Body of pancreas (tissue), 4 donors: ENCODE results near the gene MYO15B. TPM values are rescaled to one million over a fixed set of nuclear protein-coding genes. Genes with fewer than 3 reads are reported as not detected.

Experiments
- ATAC-seq: fragments of 150-250 bp; one replicate; pipeline ENCODE4 v1.9.1; 2016
- DNase-seq, 4 donors: peaks; one replicate each; pipeline ENCODE4 v3.0.0-alpha.2; 2019
- H3K27ac ChIP-seq, 4 donors: fragments of 200-600 bp; sonication (generic); 1 replicate in 3 of 4; 2 replicates in 1 of 4; pipeline versions ENCODE4 v1.5.1 to v1.6.1; 2016 to 2019; ENCODE audit warnings: mild to moderate bottlenecking in 1 of 4, mixed read lengths in 1 of 4, moderate library complexity in 1 of 4
- H3K27me3 ChIP-seq, 2 donors: fragments of 200-600 bp; sonication (generic); one replicate each; pipeline ENCODE4 v1.6.0; 2016; ENCODE audit warnings: mild to moderate bottlenecking in 1 of 2
- H3K36me3 ChIP-seq, 2 donors: fragments of 200-600 bp; sonication (generic); replicated peaks in 1 of 2; 2 replicates each; pipeline ENCODE4 v1.5.1; 2016; ENCODE audit warnings: low read depth in 2 of 2; ENCODE audit not compliant: insufficient read depth in 1 of 2
- H3K4me1 ChIP-seq: fragments of 200-600 bp; sonication (generic); one replicate; pipeline ENCODE4 v1.6.0; 2016
- H3K4me3 ChIP-seq, 2 donors: fragments of 200-600 bp; sonication (generic); 1 replicate in 1 of 2; 2 replicates in 1 of 2; pipeline ENCODE4 v1.5.1; 2016 to 2019
- H3K9me3 ChIP-seq, 3 donors: fragments of 200-600 bp; sonication (generic); 1 replicate in 2 of 3; 2 replicates in 1 of 3; pipeline ENCODE4 v1.5.1; 2016
- CTCF ChIP-seq, 7 experiments: fragments of 450-650 bp in 4 of 7; fragments of 200-600 bp in 3 of 7; sonication (generic) in 3 of 7; IDR thresholded peaks; one replicate each; pipeline ENCODE4 v1.5.1; 2016 to 2019; ENCODE audit warnings: antibody characterized with exemption in 7 of 7
- POLR2A ChIP-seq, 3 donors: fragments of 450-650 bp; IDR thresholded peaks; one replicate each; pipeline ENCODE4 v1.6.1; 2016; ENCODE audit warnings: antibody characterized with exemption in 3 of 3, mild to moderate bottlenecking in 2 of 3
- WGBS, 2 donors: methylation state at CpG; one replicate each; pipeline ENCODE4 v1.1.5; 2017; 5-methylcytosine and 5-hydroxymethylcytosine counted together
- intact Hi-C: fragments of 100-400 bp; cut with DNase I; formaldehyde crosslinking; loops from one replicate; pipeline ENCODE4 v1.15.1; 2023
- total RNA-seq, 2 donors: library from RNA; depleted of rRNA; stranded (reverse); fragments of >200 nt; gene quantifications; one replicate each; pipeline ENCODE4 v1.1.0, GENCODE V29; 2016

MYO15B gene
- 100 to 1,000 TPM in 1 of 2 donors, 10 to 100 TPM in 1; 61.2 to 183 TPM for total RNA-seq

- Histone ChIP-seq H3K27ac (peak within 1 kb of the TSS; percentile 75 to 92 (median 82)), H3K4me3 (peak within 1 kb of the TSS in 1 of 2 donors; percentile 0), H3K4me1 (peaks cover 25% of the 10 kb centered on the region), H3K9me3 (no peaks in the 10 kb centered on the region), H3K36me3 (no peaks in the 10 kb centered on the region), H3K27me3 (no peaks in the 10 kb centered on the region)
- peak in 2 of 3 donors; percentile 28 to 31 for TF ChIP-seq POLR2A (IDR thresholded peaks at IDR 0.05)
- peak in 3 of 7 experiments; percentile 9 to 25 (median 13) for TF ChIP-seq CTCF (IDR thresholded peaks at IDR 0.05)
- peak; percentile 7 for ATAC-seq
- peak; percentile 33 to 52 (median 44) for DNase-seq
- 26 to 67% methylated on average over 30 to 79 of the region's 82 CpGs for WGBS, 2 donors
- intact Hi-C loops = no loop called here
Measured at GRCh38 chr17:75587675-75588595, at the start of gene MYO15B. TSS of gene MYO15B (plus strand) at chr17:75587800. CDS start at chr17:75588058, 258 bp downstream.

- no peaks in the 10 kb centered on the region for H3K36me3 ChIP-seq
- TF ChIP-seq POLR2A (IDR thresholded peaks at IDR 0.05) = no peak
- TF ChIP-seq CTCF (IDR thresholded peaks at IDR 0.05) = no peak
- 44 to 49% methylated on average over 6 to 13 of the region's 13 CpGs for WGBS, 2 donors
- intact Hi-C loops = no loop called here
- no peaks in the 10 kb centered on the region for H3K27me3 ChIP-seq
- H3K4me3 ChIP-seq = no peak overlapping the region
- peak in 1 of 4 donors; percentile 48 for DNase-seq
- no peak for ATAC-seq
- H3K4me1 ChIP-seq = peaks cover 82% of the 10 kb centered on the region
- H3K27ac ChIP-seq = peak overlapping the region in 3 of 4 donors; percentile 29 to 65 (median 49)
- no peaks in the 10 kb centered on the region for H3K9me3 ChIP-seq
Measured at GRCh38 chr17:75539967-75540729, 47.5 kb upstream of the MYO15B start.

- H3K27me3 ChIP-seq = no peaks in the 10 kb centered on the region
- no peak for TF ChIP-seq POLR2A (IDR thresholded peaks at IDR 0.05)
- no peak for TF ChIP-seq CTCF (IDR thresholded peaks at IDR 0.05)
- DNase-seq (no peak), ATAC-seq (no peak)
- WGBS, 2 donors = 40 to 55% methylated on average over 4 of the region's 4 CpGs
- H3K27ac ChIP-seq = peak overlapping the region in 3 of 4 donors; percentile 29 to 65 (median 49)
- H3K4me1 ChIP-seq = peaks cover 82% of the 10 kb centered on the region
- no peaks in the 10 kb centered on the region for H3K9me3 ChIP-seq
- intact Hi-C loops = no loop called here
- no peaks in the 10 kb centered on the region for H3K36me3 ChIP-seq
- H3K4me3 ChIP-seq = no peak overlapping the region
Measured at GRCh38 chr17:75540923-75541503, 46.6 kb upstream of the MYO15B start.

- TF ChIP-seq POLR2A (IDR thresholded peaks at IDR 0.05) = no peak
- TF ChIP-seq CTCF (IDR thresholded peaks at IDR 0.05) = no peak
- ATAC-seq (no peak), DNase-seq (no peak)
- Histone ChIP-seq H3K4me1 (peaks cover 89% of the 10 kb centered on the region), H3K36me3 (no peaks in the 10 kb centered on the region), H3K27me3 (no peaks in the 10 kb centered on the region), H3K4me3 (no peak overlapping the region), H3K9me3 (no peaks in the 10 kb centered on the region), H3K27ac (peak overlapping the region; percentile 50 to 79 (median 67))
- intact Hi-C loops = no loop called here
- 70 to 81% methylated on average over 8 of the region's 8 CpGs for WGBS, 2 donors
Measured at GRCh38 chr17:75542229-75542628, 45.4 kb upstream of the MYO15B start.
